ENCODE data around the gene EVI5L.

Gene EVI5L

DNA sequence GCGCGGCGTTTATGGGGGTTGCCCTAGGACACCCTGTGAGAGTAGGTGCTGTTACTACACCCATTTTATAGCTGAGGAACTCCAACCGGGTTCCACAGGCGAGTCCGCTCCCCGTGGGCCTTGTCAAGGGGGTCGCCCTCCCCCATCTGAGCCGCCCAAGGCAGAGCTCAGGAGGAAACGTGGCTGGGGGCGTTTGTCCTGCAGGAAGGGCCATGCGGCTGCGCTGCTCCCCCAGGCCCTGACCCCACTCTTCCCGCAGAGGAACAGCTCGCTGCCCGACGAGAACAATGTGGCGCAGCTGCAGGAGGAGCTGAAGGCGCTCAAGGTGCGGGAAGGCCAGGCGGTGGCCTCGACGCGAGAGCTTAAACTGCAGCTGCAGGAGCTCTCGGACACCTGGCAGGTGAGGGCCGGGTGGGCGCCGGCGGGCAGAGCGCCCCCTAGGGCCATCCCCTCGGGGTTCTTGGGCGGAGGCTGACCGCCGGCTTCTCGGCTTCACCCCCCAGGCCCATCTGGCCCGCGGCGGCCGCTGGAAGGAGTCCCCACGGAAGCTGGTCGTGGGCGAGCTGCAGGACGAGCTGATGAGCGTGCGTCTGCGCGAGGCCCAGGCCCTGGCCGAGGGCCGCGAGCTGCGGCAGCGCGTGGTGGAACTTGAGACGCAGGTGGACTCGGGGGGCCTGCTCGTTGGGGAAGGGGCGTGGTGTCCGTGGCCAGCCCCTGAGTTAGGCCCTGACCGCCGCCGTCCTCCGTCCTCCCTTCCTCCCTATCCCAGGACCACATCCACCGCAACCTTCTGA, 31.8 kb downstream of the EVI5L start:
- H3K9me3 ChIP-seq (ENCODE audit: severe bottlenecking): no peaks in the 10 kb centered on the region
- ATAC-seq (ENCODE audit: low read depth) (no peak), DNase-seq (ENCODE audit: low spot score) (peak; percentile 42)
- H3K27ac ChIP-seq (ENCODE audit: poor library complexity, severe bottlenecking): no peak overlapping the region
- TF ChIP-seq, protein P1, sequence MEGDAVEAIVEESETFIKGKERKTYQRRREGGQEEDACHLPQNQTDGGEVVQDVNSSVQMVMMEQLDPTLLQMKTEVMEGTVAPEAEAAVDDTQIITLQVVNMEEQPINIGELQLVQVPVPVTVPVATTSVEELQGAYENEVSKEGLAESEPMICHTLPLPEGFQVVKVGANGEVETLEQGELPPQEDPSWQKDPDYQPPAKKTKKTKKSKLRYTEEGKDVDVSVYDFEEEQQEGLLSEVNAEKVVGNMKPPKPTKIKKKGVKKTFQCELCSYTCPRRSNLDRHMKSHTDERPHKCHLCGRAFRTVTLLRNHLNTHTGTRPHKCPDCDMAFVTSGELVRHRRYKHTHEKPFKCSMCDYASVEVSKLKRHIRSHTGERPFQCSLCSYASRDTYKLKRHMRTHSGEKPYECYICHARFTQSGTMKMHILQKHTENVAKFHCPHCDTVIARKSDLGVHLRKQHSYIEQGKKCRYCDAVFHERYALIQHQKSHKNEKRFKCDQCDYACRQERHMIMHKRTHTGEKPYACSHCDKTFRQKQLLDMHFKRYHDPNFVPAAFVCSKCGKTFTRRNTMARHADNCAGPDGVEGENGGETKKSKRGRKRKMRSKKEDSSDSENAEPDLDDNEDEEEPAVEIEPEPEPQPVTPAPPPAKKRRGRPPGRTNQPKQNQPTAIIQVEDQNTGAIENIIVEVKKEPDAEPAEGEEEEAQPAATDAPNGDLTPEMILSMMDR (IDR thresholded peaks at IDR 0.05; ENCODE audit: poor library complexity, severe bottlenecking): no peak
- no peaks in the 10 kb centered on the region for H3K4me1 ChIP-seq (ENCODE audit: insufficient read depth, poor library complexity, severe bottlenecking)
- no peak overlapping the region for H3K4me3 ChIP-seq (ENCODE audit: severe bottlenecking)
- no peaks in the 10 kb centered on the region for H3K27me3 ChIP-seq (ENCODE audit: insufficient read depth, poor library complexity, severe bottlenecking)
- no peaks in the 10 kb centered on the region for H3K36me3 ChIP-seq (ENCODE audit: low read depth)

DNA sequence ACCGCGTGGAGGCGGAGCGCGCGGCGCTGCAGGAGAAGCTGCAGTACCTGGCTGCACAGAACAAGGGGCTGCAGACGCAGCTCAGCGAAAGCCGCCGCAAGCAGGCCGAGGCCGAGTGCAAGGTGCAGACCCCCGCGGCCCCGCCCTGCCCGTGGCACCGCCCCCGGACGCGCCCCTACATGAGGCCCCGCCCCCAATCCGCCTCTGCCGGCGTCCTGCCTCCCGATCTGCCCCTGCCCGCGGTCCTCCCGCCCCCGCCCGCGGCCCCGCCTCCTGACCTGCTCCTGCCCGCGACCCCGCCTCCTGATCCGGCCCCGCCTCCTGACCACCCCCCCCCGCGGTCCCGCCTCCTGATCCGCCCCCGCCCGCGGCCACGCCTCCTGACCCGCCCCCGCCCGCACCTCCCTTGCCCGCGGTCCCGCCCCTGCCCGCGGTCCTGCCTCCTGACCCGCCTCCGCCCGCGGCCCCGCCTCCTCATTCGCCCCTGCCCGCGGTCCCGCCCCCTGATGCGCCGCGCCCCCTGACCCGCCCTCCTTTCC, 32.5 kb downstream of the EVI5L start:
- no peaks in the 10 kb centered on the region for H3K36me3 ChIP-seq (ENCODE audit: low read depth)
- H3K27me3 ChIP-seq (ENCODE audit: insufficient read depth, poor library complexity, severe bottlenecking): no peaks in the 10 kb centered on the region
- H3K27ac ChIP-seq (ENCODE audit: poor library complexity, severe bottlenecking): no peak overlapping the region
- H3K9me3 ChIP-seq (ENCODE audit: severe bottlenecking): no peaks in the 10 kb centered on the region
- H3K4me1 ChIP-seq (ENCODE audit: insufficient read depth, poor library complexity, severe bottlenecking): no peaks in the 10 kb centered on the region
- ATAC-seq (ENCODE audit: low read depth) (no peak), DNase-seq (ENCODE audit: low spot score) (peak; percentile 77)
- H3K4me3 ChIP-seq (ENCODE audit: severe bottlenecking): no peak overlapping the region
- TF ChIP-seq, protein P1 (IDR thresholded peaks at IDR 0.05; ENCODE audit: poor library complexity, severe bottlenecking): no peak

DNA sequence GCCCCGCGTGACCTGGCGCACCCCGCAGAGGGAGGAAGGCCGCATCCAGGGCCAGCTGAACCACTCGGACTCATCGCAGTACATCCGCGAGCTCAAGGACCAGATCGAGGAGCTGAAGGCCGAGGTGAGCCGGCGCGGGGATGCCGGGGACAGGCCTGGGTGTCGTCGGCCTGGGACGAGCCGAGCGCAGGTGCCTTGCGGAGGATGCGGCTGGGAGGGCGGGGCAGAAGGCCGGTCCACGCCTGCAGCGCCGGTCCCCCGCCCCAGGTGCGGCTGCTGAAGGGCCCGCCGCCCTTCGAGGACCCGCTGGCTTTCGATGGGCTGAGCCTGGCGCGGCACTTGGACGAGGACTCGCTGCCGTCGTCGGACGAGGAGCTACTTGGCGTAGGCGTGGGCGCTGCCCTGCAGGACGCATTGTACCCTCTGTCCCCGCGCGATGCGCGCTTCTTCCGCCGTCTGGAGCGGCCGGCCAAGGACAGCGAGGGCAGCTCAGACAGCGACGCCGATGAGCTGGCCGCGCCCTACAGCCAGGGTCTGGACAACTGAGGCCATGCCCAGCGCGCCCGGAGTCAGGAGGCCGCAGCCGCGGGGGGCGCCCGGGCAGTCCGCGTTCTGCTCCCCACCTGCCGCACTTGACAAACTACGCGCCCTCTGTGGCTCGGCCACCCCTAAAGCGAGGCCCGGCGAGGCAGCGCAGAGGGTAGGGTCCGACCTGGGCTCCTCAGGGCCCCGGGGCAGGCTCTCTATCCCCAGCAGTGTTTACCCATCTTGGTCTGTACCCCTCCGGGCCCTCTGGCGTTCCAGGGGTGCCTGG, 33.3 kb downstream of the EVI5L start:
- Histone ChIP-seq H3K27me3 (ENCODE audit: insufficient read depth, poor library complexity, severe bottlenecking) (no peaks in the 10 kb centered on the region), H3K36me3 (ENCODE audit: low read depth) (no peaks in the 10 kb centered on the region), H3K27ac (ENCODE audit: poor library complexity, severe bottlenecking) (no peak overlapping the region), H3K4me1 (ENCODE audit: insufficient read depth, poor library complexity, severe bottlenecking) (no peaks in the 10 kb centered on the region), H3K9me3 (ENCODE audit: severe bottlenecking) (no peaks in the 10 kb centered on the region), H3K4me3 (ENCODE audit: severe bottlenecking) (no peak overlapping the region)
- TF ChIP-seq, protein P1 (IDR thresholded peaks at IDR 0.05; ENCODE audit: poor library complexity, severe bottlenecking): no peak
- ATAC-seq (ENCODE audit: low read depth) (no peak), DNase-seq (ENCODE audit: low spot score) (no peak)

DNA sequence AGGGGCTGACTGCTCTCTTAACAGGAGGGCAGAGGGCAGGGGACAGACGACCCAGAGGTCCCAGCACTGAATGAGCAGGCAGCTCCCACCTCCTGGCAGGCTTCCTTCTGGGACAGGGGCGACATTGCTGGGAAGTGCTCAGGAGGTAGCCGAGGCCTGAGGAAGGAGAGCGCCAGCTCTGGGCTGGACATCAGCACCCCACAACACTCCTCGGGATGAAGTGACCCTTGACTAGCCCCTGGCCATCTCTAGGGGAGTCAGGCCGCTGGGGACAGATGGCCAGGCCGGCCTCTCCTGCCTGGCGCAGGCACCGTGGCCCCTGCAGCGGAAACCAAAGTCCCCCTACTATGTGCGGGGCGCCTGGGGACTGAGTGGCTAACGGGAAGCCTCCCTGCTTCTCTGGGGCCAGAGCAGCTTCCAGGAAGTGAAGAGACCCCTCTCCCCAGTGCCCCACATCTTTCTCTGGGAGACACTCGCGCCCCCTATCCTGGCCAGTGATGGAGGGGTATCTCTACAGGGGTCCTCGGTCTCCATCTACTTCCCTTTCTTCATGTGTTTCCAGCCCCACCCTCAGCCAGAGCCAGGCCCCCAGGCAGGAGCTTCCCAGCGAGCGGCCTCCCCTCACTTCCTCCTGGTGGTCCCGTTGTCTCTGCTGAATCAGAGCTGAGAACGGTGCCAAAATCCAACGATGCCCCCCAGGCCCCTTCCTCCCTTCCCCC, 34.1 kb downstream of the EVI5L start:
- Histone ChIP-seq H3K9me3 (ENCODE audit: severe bottlenecking) (no peaks in the 10 kb centered on the region), H3K27me3 (ENCODE audit: insufficient read depth, poor library complexity, severe bottlenecking) (no peaks in the 10 kb centered on the region), H3K4me3 (ENCODE audit: severe bottlenecking) (no peak overlapping the region), H3K4me1 (ENCODE audit: insufficient read depth, poor library complexity, severe bottlenecking) (no peaks in the 10 kb centered on the region), H3K27ac (ENCODE audit: poor library complexity, severe bottlenecking) (no peak overlapping the region), H3K36me3 (ENCODE audit: low read depth) (no peaks in the 10 kb centered on the region)
- TF ChIP-seq, protein P1 (IDR thresholded peaks at IDR 0.05; ENCODE audit: poor library complexity, severe bottlenecking): no peak
- DNase-seq (ENCODE audit: low spot score) (peak; percentile 45), ATAC-seq (ENCODE audit: low read depth) (no peak)
